Smooth muscle cell (in vitro differentiated cells): ENCODE measurements around the gene EFEMP2. TPM values are rescaled to one million over a fixed set of nuclear protein-coding genes. Genes with fewer than 3 reads are reported as not detected.
A peak's percentile ranks its signal among the peaks of the same experiment; 100 is the strongest.

Source experiments
- DNase-seq: peaks from one replicate; lab custom pipeline; 2025; ENCODE audit not compliant: unreplicated experiment; lab: John Stamatoyannopoulos, UW
- H2AFZ ChIP-seq: fragments of 200-600 bp; sonication (generic); 2 replicates; pipeline ENCODE4 v1.6.0; 2016; ENCODE audit warnings: antibody characterized with exemption, low read depth, mild to moderate bottlenecking
- H3F3A ChIP-seq: fragments of 200-600 bp; sonication (generic); 2 replicates; pipeline ENCODE4 v1.6.0; 2017; ENCODE audit warnings: antibody characterized with exemption, low read depth
- H3K27ac ChIP-seq: fragments of 200-600 bp; sonication (generic); 2 replicates; pipeline ENCODE4 v1.5.1; 2016; ENCODE audit warnings: low read depth, mild to moderate bottlenecking
- H3K27me3 ChIP-seq: fragments of 200-600 bp; sonication (generic); 2 replicates; pipeline ENCODE4 v1.6.1; 2016; ENCODE audit warnings: low read depth, mild to moderate bottlenecking
- H3K36me3 ChIP-seq: fragments of 200-600 bp; sonication (generic); 2 replicates; pipeline ENCODE4 v1.5.1; 2016; ENCODE audit warnings: low read depth
- H3K4me1 ChIP-seq: fragments of 200-600 bp; sonication (generic); 2 replicates; pipeline ENCODE4 v1.5.1; 2016; ENCODE audit warnings: low read depth
- H3K4me2 ChIP-seq: fragments of 200-600 bp; sonication (generic); 2 replicates; pipeline ENCODE4 v1.6.0; 2016; ENCODE audit warnings: mild to moderate bottlenecking
- H3K4me3 ChIP-seq: fragments of 200-600 bp; sonication (generic); 2 replicates; pipeline ENCODE4 v1.5.1; 2016; ENCODE audit warnings: mild to moderate bottlenecking
- H3K79me2 ChIP-seq: fragments of 200-600 bp; sonication (generic); 2 replicates; pipeline ENCODE4 v1.6.0; 2016; ENCODE audit warnings: low read depth, mild to moderate bottlenecking
- H3K9ac ChIP-seq: fragments of 200-600 bp; sonication (generic); 2 replicates; pipeline ENCODE4 v1.6.0; 2016; ENCODE audit warnings: low read depth
- H3K9me3 ChIP-seq: fragments of 200-600 bp; sonication (generic); replicated peaks from 2 replicates; pipeline ENCODE4 v1.5.1; 2016; ENCODE audit warnings: low read depth
- H4K20me1 ChIP-seq: fragments of 200-600 bp; sonication (generic); 2 replicates; pipeline ENCODE4 v1.6.0; 2016; ENCODE audit warnings: low read depth
- WGBS: methylation state at CpG from one replicate; pipeline ENCODE4 v1.1.7; 2016; ENCODE audit warnings: low lambda C conversion rate; 5-methylcytosine and 5-hydroxymethylcytosine counted together
- polyA plus RNA-seq: library from polyadenylated mRNA; unstranded; fragments of >200 nt; fragmentation: Nextera tagmentation; extraction: Ambion mirVana; gene quantifications from 2 replicates; pipeline ENCODE4 v1.2.1, GENCODE V29; 2016
- total RNA-seq: library from RNA; depleted of rRNA; stranded (reverse); fragments of >200 nt; gene quantifications from 2 replicates; pipeline ENCODE4 v1.2.3, GENCODE V29; 2014
- TF ChIP-seq, protein P1 (sequence below): fragments of 200-600 bp; sonication (generic); IDR thresholded peaks from 2 replicates; pipeline ENCODE4 v1.5.1; 2017; ENCODE audit warnings: borderline replicate concordance, mild to moderate bottlenecking, antibody characterized with exemption; ENCODE audit not compliant: insufficient read depth, poor library complexity, severe bottlenecking

The EFEMP2 gene
- total and polyA plus RNA-seq, 2 experiments from 2014 or later: 99.7 to 362 TPM

DNA sequence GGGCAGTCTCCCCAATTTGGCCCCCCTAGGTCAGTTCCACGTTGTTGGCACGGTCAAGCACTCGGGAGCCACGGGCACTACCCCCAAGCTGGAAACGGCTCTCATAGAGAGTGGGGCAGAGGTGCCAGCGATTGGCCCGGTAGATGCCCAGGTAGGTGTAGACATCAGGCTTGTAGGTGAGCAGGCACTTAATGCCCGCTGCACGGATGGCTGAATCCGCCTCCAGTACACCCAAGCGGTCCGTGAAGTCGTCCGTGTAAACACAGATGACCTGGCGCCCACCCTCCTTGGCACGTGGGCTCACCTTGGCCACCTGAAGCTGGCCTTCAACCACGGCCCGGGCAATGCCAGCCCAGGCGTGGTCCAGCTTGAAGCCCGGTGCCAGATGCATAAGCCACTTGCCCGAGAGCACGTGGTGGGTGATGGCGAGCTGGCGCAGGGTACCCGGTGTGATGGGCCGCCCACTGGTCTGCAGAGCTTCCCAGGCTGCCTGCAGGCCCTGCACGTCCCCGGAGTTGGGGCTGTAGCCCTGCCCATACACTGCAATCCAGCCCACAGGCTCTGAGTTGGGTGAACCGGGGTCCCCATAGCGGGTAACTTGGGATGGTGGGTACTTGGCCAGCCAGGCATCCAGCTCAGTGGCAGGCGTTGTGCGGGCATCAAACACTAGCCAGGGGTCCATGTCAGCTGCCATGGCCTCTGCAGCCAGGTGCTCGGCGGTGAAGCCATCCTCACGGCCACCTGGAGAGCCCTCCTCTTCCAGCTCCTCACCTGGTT lies 45.0 kb upstream of the EFEMP2 start:
- Histone ChIP-seq H3K9ac (peak overlapping the region; percentile 98), H3K27me3 (no peaks in the 10 kb centered on the region), H3K4me2 (peak overlapping the region; percentile 93), H3K4me3 (peak overlapping the region; percentile 92), H3F3A (peaks cover 26% of the 10 kb centered on the region), H3K9me3 (no peaks in the 10 kb centered on the region), H3K27ac (peak overlapping the region; percentile 97), H3K79me2 (peaks cover 34% of the 10 kb centered on the region), H2AFZ (no peak overlapping the region), H3K4me1 (peaks cover 19% of the 10 kb centered on the region), H4K20me1 (peaks cover 6% of the 10 kb centered on the region), H3K36me3 (no peaks in the 10 kb centered on the region)
- DNase-seq: no peak
- 92% methylated on average over 35 of the region's 35 CpGs for WGBS
- TF ChIP-seq, protein P1, sequence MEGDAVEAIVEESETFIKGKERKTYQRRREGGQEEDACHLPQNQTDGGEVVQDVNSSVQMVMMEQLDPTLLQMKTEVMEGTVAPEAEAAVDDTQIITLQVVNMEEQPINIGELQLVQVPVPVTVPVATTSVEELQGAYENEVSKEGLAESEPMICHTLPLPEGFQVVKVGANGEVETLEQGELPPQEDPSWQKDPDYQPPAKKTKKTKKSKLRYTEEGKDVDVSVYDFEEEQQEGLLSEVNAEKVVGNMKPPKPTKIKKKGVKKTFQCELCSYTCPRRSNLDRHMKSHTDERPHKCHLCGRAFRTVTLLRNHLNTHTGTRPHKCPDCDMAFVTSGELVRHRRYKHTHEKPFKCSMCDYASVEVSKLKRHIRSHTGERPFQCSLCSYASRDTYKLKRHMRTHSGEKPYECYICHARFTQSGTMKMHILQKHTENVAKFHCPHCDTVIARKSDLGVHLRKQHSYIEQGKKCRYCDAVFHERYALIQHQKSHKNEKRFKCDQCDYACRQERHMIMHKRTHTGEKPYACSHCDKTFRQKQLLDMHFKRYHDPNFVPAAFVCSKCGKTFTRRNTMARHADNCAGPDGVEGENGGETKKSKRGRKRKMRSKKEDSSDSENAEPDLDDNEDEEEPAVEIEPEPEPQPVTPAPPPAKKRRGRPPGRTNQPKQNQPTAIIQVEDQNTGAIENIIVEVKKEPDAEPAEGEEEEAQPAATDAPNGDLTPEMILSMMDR: no peak

DNA sequence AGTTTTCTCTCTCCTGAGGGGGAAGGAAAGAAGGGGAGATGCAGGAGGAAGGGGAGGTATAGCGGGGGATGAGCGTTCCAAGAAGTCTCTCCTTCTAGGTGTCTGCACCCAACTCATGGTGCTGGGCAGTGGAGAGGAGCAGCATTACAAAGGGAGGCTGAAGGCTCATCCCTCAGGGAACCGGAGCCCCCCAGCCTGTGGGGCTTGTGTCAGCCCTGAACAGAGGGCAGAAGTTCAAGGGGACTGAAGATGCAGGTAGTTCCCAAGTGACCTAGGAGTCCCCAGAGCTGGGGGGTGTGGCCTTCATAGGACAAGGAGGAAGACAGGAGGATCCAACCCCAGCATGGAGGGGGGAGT lies 44.5 kb upstream of the EFEMP2 start:
- H3K9me3 ChIP-seq: no peaks in the 10 kb centered on the region
- 98% methylated on average over 3 of the region's 3 CpGs for WGBS
- no peaks in the 10 kb centered on the region for H3K36me3 ChIP-seq
- TF ChIP-seq, protein P1: no peak
- peak overlapping the region; percentile 97 for H3K27ac ChIP-seq
- no peak for DNase-seq
- H3K4me1 ChIP-seq: peaks cover 19% of the 10 kb centered on the region
- H3K4me2 ChIP-seq: peak overlapping the region; percentile 93
- H3K27me3 ChIP-seq: no peaks in the 10 kb centered on the region
- H3K79me2 ChIP-seq: peaks cover 34% of the 10 kb centered on the region
- peaks cover 6% of the 10 kb centered on the region for H4K20me1 ChIP-seq
- H2AFZ ChIP-seq: no peak overlapping the region
- no peak overlapping the region for H3K4me3 ChIP-seq
- H3K9ac ChIP-seq: peak overlapping the region; percentile 98
- peaks cover 26% of the 10 kb centered on the region for H3F3A ChIP-seq

DNA sequence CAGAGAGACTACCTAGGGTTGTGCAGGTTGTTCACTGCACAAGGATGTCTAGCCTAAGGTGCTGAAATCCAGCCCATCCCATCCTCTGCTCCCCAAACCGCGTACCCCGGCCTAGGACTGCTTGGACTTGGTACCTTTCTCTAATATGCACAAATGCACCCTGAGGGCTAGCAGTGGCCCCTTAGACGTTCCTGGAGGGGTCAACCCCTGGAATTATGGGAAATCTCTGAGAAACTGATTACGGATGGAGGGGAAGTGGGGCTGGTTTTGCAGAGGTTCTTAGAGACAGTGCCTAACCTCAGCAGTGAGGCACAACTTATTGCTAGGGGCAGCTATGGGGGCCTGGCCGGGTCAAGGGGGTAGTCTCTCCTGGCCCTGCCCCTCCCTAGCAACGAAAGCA lies 43.8 kb upstream of the EFEMP2 start:
- TF ChIP-seq, protein P1: no peak

More for the DNA sequence above, 43.8 kb upstream of the EFEMP2 start:
- peak overlapping the region; percentile 6 for H3K4me3 ChIP-seq
- H3K9me3 ChIP-seq: no peaks in the 10 kb centered on the region
- no peak overlapping the region for H2AFZ ChIP-seq
- H3K36me3 ChIP-seq: no peaks in the 10 kb centered on the region
- peaks cover 34% of the 10 kb centered on the region for H3K79me2 ChIP-seq
- peaks cover 6% of the 10 kb centered on the region for H4K20me1 ChIP-seq
- H3K27ac ChIP-seq: peak overlapping the region; percentile 97
- 80% methylated on average over 7 of the region's 7 CpGs for WGBS
- peak overlapping the region; percentile 93 for H3K4me2 ChIP-seq
- H3F3A ChIP-seq: peaks cover 26% of the 10 kb centered on the region
- H3K4me1 ChIP-seq: peaks cover 19% of the 10 kb centered on the region
- no peaks in the 10 kb centered on the region for H3K27me3 ChIP-seq
- H3K9ac ChIP-seq: peak overlapping the region; percentile 98
- DNase-seq: no peak
